ENCODE results near the gene DMBT1. TPM values are rescaled to one million over a fixed set of nuclear protein-coding genes. Genes with fewer than 3 reads are reported as not detected.

Gene DMBT1
- polyA plus RNA-seq, 1 donor = 0.05 TPM

DNA sequence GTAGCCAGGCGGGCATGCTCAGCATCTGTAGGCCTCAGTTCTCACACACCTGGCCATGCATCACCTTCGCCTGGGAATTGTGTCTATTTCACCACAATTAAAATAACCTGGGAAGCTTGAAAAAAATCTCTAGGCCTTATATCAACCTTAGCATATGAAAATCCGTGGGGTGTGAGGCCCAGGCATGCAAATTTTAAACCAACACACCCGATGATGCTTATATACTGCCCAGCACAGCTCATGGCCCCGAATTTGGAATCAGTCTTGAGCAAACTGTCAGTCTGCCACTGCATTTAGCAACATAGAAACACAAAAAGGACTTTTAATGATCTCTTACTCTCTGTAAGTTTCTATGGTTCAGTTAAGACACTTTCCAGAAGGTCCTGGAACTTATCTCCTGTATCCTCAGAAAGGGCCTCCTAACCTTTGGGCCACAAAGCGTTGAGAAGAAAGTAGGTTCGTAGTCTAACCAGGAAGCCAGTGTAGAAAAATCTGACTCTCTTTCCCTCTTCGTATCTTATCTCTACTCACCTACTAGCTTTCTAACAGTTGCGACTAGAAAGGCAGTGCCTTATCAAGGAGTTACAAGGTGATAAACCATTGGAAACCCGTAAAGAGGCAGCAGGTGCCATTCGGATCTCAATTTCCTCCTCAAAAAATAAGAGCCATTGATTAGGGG, 12.0 kb upstream of the DMBT1 start:
- no peak for DNase-seq

- DNase-seq = no peak
These were observed 10.9 kb upstream of the DMBT1 start for GRCh38 chr10:122549636-122550035.

DNA sequence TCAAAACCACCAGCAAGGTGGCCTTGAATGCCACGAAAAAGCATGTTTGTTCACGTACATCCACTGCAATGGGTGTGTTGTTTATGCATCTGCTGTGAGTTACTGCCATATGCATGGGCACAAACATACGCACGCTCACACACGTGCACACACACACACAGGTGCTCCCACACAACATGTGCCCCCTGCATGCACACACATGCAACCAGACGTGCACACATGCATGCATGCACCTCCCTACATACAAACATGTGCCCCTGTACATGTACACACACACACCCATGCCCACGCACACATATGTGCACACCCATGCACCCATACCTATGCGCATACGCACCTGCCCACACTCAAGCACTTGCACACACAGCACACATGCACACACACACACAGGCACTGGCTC, 10.1 kb upstream of the DMBT1 start:
- no peak for DNase-seq

DNA sequence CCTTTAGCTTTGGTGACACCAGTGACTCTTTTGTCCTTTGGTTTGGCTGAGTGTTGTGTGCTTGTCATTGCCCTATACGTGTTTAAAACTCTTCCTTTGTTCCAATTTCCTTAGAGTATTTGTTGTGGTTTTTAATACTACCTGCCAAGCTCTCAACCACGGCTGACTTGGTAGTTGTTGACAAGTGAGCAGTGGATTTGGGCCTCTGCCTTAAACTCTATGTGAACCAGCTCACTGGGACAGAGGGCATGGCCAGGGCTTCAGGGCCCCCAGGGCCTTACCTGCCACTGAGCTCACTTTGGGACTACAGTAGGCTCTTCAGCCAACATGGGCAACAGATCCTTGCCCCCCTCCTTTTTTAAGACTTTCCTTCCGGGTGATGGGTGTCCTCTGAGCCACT, 9.6 kb upstream of the DMBT1 start:
- DNase-seq = no peak

- no peak for DNase-seq
These were observed 9.1 kb upstream of the DMBT1 start for GRCh38 chr10:122551450-122551849.

DNA sequence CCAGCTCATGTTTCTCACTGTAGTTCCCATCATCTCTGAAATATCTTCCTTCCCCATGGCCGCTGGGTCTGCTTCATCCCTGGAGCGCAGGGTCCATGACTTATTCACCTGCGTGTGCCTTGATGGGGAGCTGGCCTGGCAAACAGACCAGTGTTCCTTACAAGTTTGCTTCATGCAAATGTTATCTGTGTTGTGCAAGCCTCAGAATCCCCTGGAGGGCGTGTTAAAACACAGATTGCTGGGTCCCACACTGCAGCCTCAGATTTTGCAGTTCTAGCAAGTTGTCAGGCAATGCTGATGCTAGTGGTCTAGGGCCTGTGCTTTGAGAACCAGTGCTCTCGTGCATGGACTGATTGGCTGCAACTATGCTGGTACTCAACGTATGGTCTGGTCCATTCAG, 7.2 kb upstream of the DMBT1 start:
- DNase-seq = no peak

GRCh38 chr10:122554131-122555036, 6.2 kb upstream of the DMBT1 start:
- no peak for DNase-seq

- DNase-seq = no peak
These were observed 5.1 kb upstream of the DMBT1 start for GRCh38 chr10:122555442-122555841.

DNA sequence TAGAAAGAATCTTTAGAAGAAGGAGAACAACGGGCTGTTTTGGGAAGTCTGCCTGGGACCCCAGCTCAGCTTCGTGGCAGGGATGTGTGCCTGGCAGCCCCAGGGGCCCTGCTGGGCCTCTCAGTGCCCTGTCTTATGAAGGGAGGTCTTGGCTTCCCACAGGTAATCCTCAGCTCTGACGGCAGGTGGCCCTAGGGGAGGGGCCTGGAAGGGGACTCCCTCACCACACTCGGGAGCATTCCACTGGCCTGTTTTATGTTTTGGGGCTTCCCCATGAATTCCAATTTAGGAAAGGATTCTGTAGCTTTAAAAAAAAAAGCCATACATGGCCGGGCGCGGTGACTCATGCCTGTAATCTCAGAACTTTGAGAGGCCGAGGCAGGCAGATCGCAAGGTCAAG, 3.0 kb upstream of the DMBT1 start:
- no peak for DNase-seq

GRCh38 chr10:122558452-122558851, 2.1 kb upstream of the DMBT1 start:
- DNase-seq = no peak

DNA sequence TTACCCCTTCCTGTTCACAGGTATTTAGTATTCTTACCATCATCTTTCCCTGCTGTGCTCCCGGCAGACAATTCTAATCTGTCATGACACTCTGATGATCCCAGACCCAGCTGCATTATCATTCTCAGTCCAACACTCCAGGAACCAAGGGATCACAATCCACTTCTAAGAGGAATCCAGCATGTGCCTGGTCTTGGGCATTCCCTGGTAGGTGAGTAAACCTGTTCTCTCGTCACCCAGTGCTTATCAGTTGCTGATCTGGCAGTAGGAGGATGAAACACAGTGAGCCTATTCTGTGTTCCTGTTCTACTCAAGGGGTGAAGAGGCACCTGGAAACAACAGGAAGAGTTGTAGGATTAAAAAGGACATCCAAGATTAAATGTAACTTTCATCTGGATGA, 1.3 kb upstream of the DMBT1 start:
- no peak for DNase-seq

DNA sequence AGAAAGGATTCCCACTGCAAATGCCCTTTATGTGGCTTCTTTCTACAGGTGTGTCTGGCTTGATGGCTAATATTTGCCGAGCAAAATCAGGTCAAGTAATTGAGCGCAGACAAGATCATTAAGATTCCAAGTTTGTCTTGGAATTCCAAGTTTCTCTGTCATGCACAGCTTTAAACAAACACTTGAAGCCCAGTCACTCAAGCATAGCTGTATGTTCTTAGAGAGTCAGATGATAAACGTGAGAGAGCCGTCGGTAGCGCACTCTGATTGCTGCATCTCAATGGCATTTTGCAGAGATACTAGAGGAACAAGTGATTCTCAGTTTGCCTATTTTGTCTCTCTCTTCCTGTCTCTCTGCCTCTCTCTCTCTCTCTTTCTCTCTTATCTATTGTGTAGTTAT, 658 bp downstream of the DMBT1 start:
- DNase-seq = no peak

GRCh38 chr10:122561792-122562191, 1.2 kb downstream of the DMBT1 start:
- no peak for DNase-seq

- DNase-seq = no peak
These were observed 4.4 kb downstream of the DMBT1 start for GRCh38 chr10:122564980-122565379.

- peak; percentile 89 for DNase-seq
These were observed 5.2 kb downstream of the DMBT1 start for GRCh38 chr10:122565766-122566206.

DNA sequence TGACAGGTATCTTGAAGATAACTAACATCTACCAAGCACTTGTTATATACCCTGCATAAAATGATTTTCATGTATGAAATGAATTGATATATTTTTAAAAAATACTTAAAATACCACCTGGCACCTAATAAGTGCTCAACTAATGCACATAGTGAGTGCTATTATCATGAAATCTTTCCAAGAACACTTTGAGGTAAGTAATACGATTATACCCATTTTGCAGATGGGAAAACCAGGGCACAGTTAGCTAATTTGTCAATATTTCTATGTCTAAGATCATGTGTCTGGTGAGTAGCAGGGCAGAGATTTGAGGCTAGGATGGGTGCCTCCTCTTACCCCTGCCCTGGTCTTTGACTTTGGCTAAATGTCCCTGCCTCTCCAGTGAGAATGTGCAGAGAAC, 6.1 kb downstream of the DMBT1 start:
- no peak for DNase-seq

GRCh38 chr10:122567056-122567660, 6.6 kb downstream of the DMBT1 start:
- DNase-seq = no peak

DNA sequence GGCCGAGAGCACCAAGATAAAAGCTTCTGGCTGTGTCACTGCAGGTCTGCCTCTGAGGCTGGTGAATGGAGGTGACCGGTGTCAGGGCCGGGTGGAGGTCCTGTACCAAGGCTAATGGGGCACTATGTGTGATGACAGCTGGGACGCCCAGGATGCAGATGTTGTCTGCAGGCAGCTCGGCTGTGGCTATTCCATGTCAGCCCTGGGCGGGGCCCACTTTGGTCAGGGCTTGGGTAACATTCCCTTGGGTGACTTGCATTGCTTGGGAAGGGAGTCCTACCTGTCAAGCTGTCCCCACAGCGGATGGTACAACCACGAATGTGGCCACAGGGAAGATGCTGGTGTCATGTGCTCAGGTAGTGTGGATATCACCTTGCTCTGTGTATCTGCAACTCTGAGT, 8.0 kb downstream of the DMBT1 start:
- no peak for DNase-seq

GRCh38 chr10:122570920-122571319, 10.4 kb downstream of the DMBT1 start:
- DNase-seq = no peak

- DNase-seq = no peak
These were observed 11.3 kb downstream of the DMBT1 start for GRCh38 chr10:122571892-122572291.

DNA sequence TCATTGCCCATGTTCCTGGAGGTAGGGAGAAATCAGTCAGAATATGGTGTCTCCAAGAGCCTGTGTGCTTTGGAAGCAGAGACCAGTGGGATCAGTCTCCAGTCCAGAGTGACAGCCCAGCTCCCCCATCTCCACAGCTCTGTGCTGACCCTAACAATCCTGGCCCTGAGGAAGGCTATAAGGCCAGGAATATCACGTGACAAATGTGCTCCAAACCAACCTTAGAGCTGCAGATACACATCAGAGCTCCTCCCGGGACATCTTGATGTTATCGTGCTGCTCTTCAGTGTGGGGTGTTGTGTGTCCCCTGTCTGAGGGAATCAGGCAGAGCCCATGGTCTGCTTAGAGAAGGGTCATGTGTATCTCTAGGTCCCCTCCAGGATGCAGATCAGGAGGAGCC, 15.2 kb downstream of the DMBT1 start:
- DNase-seq = no peak

DNA sequence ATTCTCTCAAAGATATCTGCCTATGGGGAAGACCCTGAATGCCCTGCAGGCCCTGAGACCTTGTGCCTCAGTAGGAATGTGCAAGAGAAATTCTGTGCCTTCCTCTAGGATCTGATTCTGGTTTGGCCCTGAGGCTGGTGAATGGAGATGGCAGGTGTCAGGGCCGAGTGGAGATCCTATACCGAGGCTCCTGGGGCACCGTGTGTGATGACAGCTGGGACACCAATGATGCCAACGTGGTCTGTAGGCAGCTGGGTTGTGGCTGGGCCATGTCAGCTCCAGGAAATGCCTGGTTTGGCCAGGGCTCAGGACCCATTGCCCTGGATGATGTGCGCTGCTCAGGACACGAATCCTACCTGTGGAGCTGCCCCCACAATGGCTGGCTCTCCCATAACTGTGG, 15.7 kb downstream of the DMBT1 start:
- no peak for DNase-seq

DNA sequence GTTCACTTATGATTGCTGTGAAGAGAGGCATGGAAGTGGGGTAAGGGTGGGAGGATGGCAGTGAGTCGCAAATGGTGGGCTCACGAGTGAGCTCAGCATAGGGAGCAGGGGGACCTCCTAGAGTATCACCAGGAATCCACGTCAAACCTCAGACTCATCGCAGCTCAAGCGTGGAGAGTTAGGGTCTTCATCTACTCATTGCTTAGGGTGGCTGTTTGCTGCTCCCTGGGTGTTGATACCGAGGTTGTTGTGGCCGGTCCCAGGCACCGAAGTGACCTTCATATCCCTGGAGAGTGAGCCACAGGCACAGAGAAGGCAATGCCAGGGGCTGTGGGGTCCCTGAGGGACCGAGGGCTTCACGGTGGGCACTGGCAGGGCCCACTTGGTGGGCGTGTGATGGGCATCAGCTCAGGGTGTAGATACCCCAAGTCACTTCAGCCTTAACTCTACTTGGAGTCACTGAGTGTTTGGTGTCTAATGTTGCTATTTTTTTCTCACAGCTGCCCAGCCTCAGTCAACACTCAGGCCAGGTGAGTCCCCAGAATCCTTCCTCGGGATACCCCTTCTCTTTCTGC, 16.8 kb downstream of the DMBT1 start:
- no peak for DNase-seq

Measured in left kidney (tissue), 2 donors.